Colon (tissue), 2 donors: ENCODE results near the gene CTCF.

Source experiments
- FAIRE-seq: peaks from 2 replicates; lab custom pipeline; 2012; peaks lifted over from hg19 to GRCh38; lab: Jason Lieb, UNC
- donor health status: control.
- donor health status: control.

Gene CTCF

DNA sequence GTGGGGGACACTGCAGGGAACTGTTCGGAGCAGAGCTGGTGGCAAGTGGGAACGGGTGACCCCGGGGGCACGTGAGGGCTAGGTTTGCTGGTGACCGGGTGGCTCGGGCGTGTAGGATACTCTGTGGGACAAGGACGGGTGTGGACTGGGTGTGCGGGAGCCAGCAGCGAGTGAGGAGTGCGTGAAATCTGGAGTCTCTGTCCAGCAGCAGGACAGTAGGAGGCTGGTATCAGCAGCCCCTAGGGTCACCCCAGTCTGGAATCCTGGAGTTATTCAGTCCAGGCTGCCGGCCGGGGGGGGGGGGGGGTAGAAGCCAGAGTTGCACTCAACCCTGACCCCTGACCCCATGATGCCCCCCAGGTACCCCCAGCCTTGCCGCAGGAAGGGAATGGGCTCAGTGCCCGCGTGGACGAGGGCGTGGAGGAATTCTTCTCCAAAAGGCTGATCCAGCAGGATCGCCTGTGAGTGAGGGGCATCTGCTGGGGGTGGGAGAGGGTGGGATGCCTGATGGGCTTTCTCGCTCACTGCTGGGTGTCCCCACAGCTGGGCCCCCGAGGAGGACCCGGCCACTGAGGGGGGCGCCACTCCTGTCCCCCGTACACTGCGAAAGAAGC lies 91.6 kb downstream of the CTCF start:
- no peak for FAIRE-seq

DNA sequence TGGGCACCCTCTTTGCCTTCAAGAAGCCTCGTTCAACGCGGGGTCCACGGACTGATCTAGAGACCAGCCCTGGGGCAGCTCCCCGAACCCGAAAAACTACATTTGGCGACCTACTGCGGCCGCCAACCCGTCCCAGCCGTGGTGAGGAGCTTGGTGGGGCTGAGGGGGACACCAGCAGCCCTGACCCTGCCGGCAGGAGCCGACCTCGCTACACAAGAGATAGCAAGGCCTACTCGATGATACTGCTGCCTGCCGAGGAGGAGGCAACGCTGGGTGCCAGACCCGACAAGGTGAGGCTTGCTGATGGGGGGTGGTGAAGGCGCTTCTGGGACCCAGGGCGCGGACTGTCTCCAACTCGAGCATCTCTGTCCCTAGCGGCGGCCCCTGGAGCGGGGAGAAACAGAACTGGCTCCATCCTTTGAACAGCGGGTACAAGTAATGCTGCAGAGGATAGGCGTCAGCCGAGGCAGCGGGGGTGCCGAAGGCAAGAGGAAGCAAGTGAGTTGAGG lies 92.1 kb downstream of the CTCF start:
- FAIRE-seq: no peak

DNA sequence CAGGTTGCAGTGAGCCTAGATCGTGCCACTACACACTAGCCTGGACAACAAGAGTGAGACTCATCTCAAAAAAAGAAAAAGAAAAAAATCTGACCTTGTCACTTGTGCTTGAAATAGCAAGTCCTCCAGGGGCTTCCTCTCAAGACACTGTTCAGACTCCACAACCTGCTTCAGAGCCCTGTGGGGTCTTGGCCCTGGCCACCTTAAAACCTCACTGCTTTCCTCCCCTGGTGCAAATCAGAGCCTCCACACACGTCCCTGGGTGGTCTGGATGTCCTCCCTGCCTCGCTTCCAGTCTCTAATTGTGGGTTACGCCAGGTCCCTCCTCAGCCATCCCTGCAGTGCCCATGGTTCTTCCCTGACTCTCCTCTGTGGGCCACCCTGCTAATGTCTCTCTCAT lies 93.0 kb downstream of the CTCF start:
- no peak for FAIRE-seq

GRCh38 chr16:67656344-67657016 lies 94.2 kb downstream of the CTCF start:
- no peak for FAIRE-seq

GRCh38 chr16:67657017-67657608 lies 94.8 kb downstream of the CTCF start:
- FAIRE-seq: no peak

DNA sequence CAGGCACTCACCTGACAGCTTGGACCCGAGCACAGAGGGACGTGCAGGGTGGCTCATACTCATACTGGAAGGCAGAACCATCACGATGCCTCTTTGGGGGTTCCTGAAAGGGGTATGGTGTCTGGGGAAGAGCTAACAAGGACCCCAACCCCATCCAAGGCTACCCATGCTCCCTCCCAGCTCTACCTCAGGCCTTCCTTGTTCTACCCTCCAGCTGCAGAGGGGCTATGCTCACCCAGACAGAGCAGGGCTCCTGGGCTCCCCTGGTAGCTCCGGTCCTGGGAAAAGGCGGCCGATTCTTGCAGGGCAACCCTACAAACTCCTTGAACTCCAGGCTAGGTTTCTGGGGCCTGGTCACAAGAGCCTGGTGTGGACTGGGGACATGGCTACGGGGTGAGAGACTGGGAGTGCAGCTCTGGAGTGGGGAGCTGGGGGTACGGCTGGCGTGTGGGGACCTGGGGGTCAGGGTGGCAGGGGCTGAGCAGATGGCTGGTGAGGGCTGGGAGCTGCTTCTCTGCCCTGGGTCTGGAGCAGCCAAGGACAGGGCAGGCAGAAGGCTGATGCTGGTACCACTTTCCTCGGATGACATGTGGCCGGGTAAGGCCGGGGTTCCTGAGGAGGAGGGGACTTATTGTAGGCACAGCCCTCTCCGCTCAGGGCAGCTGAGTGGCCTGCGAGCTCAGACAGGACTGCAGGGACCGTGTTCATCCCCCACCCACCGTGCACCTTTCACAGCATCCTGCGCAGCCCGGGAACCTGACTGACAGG lies 95.6 kb downstream of the CTCF start:
- no peak for FAIRE-seq

GRCh38 chr16:67658849-67659674 lies 96.7 kb downstream of the CTCF start:
- FAIRE-seq: no peak

GRCh38 chr16:67659675-67660563 lies 97.6 kb downstream of the CTCF start, which contains the start of gene ACD:
Gene ACD (minus strand): TSS chr16:67660260. CDS start chr16:67660220, 40 bp downstream.
- no peak for FAIRE-seq

DNA sequence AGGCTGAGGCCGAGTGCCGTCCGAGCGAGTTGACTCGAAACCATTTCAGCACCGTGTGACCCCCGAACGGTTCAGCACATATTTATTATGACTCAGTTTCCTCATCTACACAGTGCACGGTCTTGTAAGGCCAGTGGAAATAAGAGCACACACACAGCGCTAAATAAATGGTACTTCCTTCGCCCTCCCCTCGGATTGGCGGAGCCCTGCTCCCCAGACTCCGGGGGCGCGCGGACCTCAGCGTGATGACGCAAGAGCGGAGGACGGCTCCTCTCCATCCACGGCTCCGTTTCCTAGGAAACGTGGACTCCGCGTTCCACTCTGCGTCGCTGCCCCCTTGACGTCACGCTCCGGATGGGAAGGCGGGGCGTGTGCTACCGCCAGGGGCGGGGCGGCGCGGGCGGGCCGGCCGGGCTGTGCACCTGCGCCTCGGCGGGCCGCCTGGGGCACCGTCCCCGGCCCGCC lies 98.3 kb downstream of the CTCF start, which contains the start of gene PARD6A:
PARD6A (plus strand) TSS at position 397 of the 465 bp plus-strand sequence. CDS start 79 bp downstream, outside the sequence.
- no peak for FAIRE-seq

DNA sequence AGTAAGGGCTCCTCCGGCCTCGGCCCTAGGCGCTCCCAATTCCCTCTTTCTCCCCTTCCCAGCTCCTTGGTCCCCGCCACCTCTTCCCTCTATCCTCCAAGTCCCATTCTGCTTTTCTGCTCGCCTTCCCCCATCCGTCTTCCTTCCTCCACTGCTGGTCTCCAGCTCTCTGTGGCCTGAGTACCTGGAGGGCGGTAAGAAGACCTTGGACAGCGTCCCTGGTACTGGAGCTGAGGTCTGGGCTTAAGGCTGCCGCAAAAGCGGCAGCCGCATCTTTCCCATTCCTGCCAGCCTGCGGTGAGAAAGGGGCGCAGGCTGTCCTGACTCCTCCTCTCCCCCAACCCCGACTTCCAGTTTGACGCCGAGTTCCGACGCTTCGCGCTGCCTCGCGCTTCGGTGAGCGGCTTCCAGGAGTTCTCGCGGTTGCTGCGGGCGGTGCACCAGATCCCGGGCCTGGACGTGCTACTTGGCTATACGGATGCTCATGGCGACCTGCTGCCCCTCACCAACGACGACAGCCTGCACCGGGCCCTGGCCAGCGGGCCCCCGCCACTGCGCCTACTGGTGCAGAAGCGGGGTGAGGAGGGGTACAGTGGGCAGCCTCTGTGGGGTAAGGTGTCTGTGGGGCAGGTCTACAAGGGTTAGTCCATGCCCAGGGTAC lies 98.9 kb downstream of the CTCF start:
- no peak for FAIRE-seq

- FAIRE-seq: no peak
Measured at GRCh38 chr16:67661886-67662652, 99.7 kb downstream of the CTCF start.

- no peak for FAIRE-seq
Measured at GRCh38 chr16:67662653-67663010, 100.3 kb downstream of the CTCF start.

- FAIRE-seq: no peak
Measured at GRCh38 chr16:67663151-67663876, 101.0 kb downstream of the CTCF start.

GRCh38 chr16:67663877-67664222 lies 101.5 kb downstream of the CTCF start:
- no peak for FAIRE-seq

DNA sequence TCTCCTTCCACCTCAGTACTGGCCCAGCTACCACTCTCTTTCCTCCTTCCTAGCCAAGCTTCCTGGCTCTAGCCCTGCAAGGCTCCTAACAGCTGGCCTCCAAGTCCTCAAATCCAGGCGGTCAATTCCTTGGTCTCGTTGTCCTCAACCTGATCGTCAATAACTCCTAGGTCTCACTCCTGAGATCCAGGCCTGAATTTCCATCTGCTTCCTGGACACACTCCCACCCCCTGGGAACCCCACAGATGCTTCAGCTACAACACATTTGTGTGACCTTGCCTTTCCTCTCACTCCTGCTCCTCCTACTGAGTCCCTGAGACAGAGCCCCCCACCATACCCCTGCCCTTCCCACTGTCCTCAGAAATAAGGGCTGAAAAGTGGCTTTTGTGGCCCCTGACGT lies 101.9 kb downstream of the CTCF start:
- no peak for FAIRE-seq

- no peak for FAIRE-seq
Measured at GRCh38 chr16:67664871-67665270, 102.5 kb downstream of the CTCF start.

DNA sequence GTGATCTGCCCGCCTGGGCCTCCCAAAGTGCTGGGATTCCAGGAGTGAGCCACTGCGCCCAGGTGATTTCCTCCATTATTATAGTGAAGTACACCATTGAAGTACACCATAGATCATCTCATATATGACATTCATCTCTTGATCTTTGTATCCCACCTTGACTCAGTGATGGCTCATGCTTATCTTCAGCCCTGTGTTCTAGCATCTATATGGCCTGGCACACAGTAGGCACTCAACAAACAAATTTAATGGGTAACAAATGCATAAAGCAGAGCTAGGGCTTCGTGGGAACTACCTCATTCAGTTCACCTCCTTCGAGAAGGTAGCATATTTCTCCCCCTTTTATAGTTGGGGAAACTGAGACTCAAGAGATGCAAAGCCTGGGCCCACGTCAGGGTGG lies 103.3 kb downstream of the CTCF start:
- no peak for FAIRE-seq

DNA sequence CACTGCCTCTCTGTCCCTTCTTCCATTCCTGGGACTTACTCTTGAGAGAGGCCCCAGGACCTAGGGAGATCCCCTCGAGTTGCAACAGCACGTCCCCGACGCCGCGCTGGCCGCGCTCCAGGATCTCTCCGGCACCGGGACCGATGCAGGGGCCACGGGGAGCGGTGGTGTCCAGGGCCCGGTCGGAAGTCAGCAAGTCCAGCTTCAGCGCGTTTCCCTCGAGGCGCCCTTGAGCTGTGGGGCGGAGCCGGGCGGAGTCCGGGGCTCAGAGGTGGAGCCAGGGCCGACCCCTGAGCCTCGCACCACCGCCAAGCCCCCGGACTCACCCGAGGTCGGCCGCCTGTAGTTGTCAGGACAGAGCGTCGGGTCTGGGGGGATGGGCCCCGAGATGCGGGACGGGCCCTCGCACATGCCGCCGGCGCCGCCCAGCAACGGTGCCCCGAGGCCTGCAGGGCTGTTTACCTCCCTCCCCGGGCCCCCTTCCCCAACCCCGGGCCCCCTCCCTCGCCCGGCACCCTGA lies 103.8 kb downstream of the CTCF start:
- no peak for FAIRE-seq
